Stimulated activated CD4-positive, alpha-beta T cell treated with anti-CD3 and anti-CD28 coated beads, Interleukin-1b, Interleukin-23, amount 100 ng/mL, for 24 hours (primary cell): ENCODE measurements around the gene C21orf58.
"Not testable (repeated sequence)": the region's sequence is repeated elsewhere in the genome, so short reads cannot be mapped to it uniquely, and the experiment has no call there.

Experiments used
- DNase-seq, 4 experiments: peaks; one replicate each; pipeline ENCODE4 v3.0.0-alpha.2; 2020; ENCODE audit warnings: low read depth in 4 of 4, low spot score in 1 of 4

C21orf58 gene

GRCh38 chr21:46325073-46325912, 1.6 kb upstream of the C21orf58 start:
- peak in 2 of 4 experiments; percentile 18 to 40 for DNase-seq

- DNase-seq = peak; percentile 69 to 90 (median 80)
These were observed 861 bp upstream of the C21orf58 start for GRCh38 chr21:46324390-46325072.

DNA sequence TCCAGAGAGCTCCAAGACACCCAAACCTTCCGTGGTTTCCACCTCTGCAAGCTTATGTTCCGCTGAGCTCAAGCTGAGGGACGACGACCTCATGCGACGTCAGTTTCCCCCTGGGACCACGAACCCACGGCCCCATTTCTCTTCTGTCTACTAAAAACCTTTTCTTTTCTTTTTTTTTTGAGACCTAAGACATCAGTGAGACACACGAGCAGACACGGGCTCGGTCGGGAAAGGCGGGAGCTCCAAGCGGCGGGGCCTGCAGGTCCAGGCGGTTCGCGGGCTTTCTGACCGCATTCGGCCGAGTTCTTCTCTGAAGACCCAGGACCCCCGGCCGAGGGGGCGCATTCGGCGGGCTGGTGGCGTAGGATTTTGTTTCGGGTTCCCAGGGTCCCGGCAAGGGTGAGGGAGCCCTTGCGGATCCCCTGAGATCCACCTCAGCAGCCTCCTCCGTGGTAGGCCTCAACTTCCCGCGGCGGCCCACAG, 402 bp downstream of the C21orf58 start:
- no peak for DNase-seq

DNA sequence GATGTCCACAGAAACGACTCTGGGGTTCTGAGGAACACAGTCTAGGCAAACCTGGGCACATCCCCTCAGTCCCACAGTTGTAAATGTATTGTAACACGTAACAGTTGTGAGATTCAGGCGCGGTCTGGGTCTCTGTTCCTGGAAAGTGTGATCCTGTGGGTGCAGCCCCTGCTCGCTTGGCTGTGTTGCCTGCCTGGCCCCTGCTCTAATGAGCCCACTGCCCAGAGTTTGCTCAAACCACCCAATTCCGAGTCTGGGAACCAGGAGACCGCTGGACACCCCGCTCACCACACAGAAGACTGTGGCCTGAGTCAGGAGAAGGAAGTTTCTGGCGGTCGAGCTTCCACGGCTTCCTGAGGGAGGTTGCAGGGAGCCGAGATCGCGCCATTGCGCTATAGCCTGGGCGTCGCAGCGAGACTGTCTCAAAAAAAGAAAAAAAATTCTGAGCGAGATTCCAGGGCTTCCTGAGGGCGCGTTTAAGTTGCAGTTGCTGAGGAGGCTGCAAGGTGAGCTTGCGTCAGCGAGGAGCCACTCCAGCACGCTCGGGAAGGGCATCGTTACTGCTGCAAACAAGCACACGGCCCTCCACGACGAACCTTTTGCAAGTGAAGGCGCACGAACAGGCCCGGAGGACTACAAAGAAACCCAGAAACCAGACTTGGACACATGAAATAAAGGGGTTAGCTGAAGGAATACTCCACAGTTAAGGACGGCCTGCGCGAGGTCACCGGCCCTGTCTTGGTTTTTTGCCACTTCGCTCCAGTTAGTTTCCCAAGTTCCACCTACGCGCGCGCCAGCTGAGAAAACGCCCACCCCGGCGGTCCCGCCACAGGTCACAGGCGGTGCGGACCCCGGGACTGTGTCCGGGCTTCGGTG, 1.1 kb downstream of the C21orf58 start:
- peak in 1 of 4 experiments; percentile 4 for DNase-seq

DNA sequence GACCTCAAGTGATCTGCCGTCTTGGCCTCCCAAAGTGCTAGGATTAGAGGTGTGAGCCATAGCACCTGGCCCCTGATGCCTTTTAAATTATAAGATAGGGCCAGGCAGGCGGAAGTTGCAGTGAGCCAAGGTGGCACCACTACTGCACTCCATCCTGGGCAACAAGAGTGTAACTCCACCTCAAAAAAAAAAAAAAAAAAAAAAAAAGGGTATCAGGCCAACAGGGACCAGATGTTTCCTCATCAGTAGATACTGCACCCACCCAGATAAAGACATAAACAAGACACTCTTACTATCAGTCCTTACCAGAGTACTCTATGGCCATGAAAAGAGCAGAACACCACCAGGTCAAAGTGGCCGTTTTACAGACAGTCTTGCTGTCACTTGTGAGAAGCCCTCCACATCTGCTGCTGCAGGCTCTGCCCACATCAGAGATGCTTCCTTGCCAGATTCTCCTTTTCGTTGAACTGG, 3.3 kb downstream of the C21orf58 start:
- no peak for DNase-seq

DNA sequence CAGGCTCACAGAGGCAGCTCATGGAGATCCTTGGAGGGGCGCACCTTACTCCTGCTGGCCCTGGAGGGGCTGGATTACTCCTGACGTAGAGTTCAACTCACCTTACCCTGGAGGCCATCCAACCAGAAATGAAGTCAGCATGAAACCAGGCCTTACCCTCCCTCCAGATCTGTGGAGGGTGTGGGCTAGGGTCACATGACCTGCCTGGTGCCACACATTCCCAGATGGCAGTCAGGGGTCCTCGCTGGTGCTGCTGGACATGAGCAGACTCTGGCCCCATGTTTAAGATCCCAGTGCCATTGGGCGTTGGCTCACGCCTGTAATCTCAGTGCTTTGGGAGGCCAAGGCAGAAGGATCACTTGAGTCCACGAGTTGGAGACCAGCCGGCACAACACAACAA, 4.5 kb downstream of the C21orf58 start:
- no peak for DNase-seq

DNA sequence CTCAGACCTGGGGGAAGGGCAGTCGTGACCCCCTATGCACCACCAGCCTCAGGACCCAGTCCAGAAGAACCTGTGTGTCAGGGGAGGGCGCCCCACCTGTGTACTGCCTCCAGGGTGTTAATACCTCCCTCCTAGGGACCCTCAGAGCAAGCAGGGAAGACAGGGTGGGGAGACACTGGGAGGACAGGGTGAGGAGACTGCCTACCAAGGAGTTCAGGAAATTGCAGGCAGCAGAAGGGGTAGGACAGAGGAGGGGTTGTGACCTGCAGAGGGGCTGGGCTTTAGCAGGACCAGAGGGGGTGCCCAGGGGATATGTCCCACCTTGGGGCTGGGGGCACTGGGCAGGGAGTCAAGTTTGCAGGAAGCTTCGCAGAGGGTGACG, 5.2 kb downstream of the C21orf58 start:
- no peak for DNase-seq

- no peak for DNase-seq
These were observed 5.8 kb downstream of the C21orf58 start for GRCh38 chr21:46317710-46318463.

- DNase-seq = no peak
These were observed 6.9 kb downstream of the C21orf58 start for GRCh38 chr21:46316708-46317324.

DNA sequence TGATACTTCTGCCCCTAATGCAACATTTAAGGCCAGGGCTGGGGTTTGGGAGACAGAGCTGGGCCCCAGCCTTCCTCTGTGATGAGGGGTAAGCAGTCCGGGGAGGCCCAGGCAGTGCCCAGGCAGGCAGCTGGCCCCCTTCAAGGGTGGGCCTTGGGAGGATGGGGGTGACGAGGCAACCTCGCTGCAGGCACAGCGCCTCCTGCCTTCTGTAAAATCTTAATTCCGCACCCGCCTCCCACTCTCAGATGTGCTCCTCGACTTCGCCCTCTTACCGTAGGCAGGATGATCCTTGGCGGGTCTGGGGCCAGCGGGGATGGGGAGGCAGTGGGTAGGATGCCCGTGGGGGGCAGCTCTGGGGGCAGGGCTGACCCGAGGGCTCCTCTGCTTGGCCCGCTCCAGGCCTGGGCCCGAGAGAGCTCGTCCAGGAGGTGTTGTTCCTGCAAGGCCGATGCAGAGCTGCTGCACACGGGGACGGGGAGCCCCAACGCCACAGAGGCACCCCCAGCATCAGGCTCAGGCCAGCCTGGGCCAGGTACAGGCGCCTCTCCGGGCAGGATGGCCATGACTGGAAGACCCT, 9.1 kb downstream of the C21orf58 start:
- no peak for DNase-seq

DNA sequence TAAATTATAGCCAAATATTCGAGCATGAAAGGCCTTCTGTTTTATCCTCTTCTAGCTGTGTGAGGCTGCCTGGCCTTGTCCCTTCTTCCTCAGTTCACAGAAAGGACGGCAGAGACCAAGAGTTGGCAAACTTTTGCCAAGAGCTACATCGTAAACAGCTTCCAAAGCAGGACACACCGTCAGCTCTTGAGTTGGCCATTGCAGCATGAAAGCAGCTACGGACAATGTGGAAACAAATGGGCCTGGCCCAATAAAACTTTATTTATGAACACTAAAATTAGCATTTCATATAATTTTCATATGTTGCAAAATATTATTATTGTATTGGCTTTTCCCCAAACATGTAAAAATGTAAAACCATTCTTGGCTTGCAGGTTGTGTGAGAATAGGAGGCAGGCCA, 10.7 kb downstream of the C21orf58 start:
- no peak for DNase-seq

- DNase-seq = no peak
These were observed 12.1 kb downstream of the C21orf58 start for GRCh38 chr21:46311568-46311967.

GRCh38 chr21:46310260-46310659, 13.4 kb downstream of the C21orf58 start:
- DNase-seq = not testable (repeated sequence)

- DNase-seq = no peak
These were observed 15.2 kb downstream of the C21orf58 start for GRCh38 chr21:46308431-46308830.

DNA sequence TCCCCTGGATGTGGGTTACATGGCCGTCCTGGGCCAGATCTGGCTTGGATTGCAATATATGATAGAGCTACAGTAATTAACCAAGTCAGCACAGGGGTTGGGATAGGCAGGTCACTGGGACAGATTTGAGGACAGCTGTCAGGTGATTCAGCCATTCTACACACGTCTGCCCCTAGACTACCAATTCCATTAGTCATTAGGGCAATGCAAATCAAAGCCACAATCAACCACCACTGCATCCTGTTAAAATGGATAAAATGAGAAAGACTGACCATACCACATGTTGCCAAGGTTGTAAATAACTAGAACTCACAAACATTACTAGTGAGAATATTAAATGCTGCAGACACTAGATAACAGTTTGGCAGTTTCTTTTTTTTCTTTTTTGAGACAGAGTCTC, 16.0 kb downstream of the C21orf58 start:
- no peak for DNase-seq

DNA sequence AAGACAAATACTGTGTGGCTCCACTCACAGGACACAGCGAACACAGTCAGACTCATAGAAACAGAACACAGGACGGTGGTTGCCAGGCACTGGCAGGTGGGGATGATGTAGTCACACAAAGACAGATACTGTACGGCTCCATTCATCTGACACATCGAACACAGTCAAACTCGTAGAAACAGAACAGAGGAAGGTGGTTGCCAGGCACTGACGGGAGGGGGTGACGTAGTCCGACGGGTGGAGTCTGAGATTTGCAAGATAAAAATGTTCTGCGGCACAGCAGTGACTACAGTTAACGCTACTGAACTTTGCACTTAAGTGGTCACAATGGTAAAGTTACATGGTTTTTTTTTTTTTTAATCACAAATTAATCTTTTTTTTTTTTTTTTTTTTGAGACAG, 18.7 kb downstream of the C21orf58 start:
- no peak for DNase-seq

- no peak for DNase-seq
These were observed 19.2 kb downstream of the C21orf58 start for GRCh38 chr21:46304437-46304836.

- no peak for DNase-seq
These were observed 21.9 kb downstream of the C21orf58 start for GRCh38 chr21:46301759-46302158.

- DNase-seq = no peak
These were observed 24.5 kb downstream of the C21orf58 start for GRCh38 chr21:46299167-46299566.
